OCI-LY3 (cell line): ENCODE measurements around the gene KCNMA1.

Source experiments
- H2AFZ ChIP-seq: fragments of 200-600, 300-600 bp; shearing (Covaris generic); 2 replicates; pipeline ENCODE4 v1.6.0; 2014; ENCODE audit warnings: antibody characterized with exemption, low read depth, low read length
- H3K27ac ChIP-seq: fragments of 200-600, 300-600 bp; sonication (generic); 2 replicates; pipeline ENCODE4 v1.5.1; 2014; ENCODE audit warnings: mild to moderate bottlenecking, low read length, moderate library complexity, mixed read lengths
- H3K27me3 ChIP-seq: fragments of 200-600, 300-600 bp; sonication (generic); 2 replicates; pipeline ENCODE4 v1.6.1; 2014; ENCODE audit warnings: low read depth, low read length, mixed read lengths
- H3K36me3 ChIP-seq: fragments of 200-600, 300-600 bp; sonication (generic); replicated peaks from 2 replicates; pipeline ENCODE3; 2014; ENCODE audit warnings: low read depth, low read length, mixed read lengths
- H3K4me1 ChIP-seq: fragments of 300-600, 200-600 bp; sonication (generic); 2 replicates; pipeline ENCODE4 v1.6.1; 2014; ENCODE audit warnings: low read length, mixed read lengths
- H3K4me2 ChIP-seq: fragments of 200-600, 300-600 bp; sonication (generic); 2 replicates; pipeline ENCODE4 v1.6.1; 2014; ENCODE audit warnings: low read length, mixed read lengths
- H3K4me3 ChIP-seq: fragments of 300-600, 200-600 bp; sonication (generic); 2 replicates; pipeline ENCODE4 v1.5.1; 2014; ENCODE audit warnings: antibody characterized with exemption, mild to moderate bottlenecking, low read length, moderate library complexity
- H3K79me2 ChIP-seq: fragments of 300-600, 200-600 bp; shearing (Covaris generic); 2 replicates; pipeline ENCODE4 v1.6.1; 2014; ENCODE audit warnings: mild to moderate bottlenecking, low read length, mixed read lengths
- H3K9ac ChIP-seq: fragments of 300-600, 200-600 bp; shearing (Covaris generic); 2 replicates; pipeline ENCODE4 v1.6.0; 2014; ENCODE audit warnings: mild to moderate bottlenecking, low read length, moderate library complexity
- H3K9me3 ChIP-seq: fragments of 200-600, 300-600 bp; shearing (Covaris generic); 2 replicates; pipeline ENCODE4 v1.6.1; 2014; ENCODE audit warnings: low read length, mixed read lengths; ENCODE audit not compliant: insufficient read depth
- H4K20me1 ChIP-seq: fragments of 200-600, 300-600 bp; sonication (generic); 2 replicates; pipeline ENCODE4 v1.6.1; 2016; ENCODE audit warnings: low read length, mixed read lengths; ENCODE audit not compliant: insufficient read depth
- CTCF ChIP-seq: fragments of 200-600, 300-600 bp; sonication (generic); IDR thresholded peaks from 2 replicates; pipeline ENCODE4 v1.5.1; 2014; ENCODE audit warnings: antibody characterized with exemption, low read length, low read depth
- EZH2phosphoT487 ChIP-seq: fragments of 200-600 bp; shearing (Covaris generic); IDR thresholded peaks from 2 replicates; pipeline ENCODE4 v1.6.1; 2018; ENCODE audit warnings: antibody characterized with exemption, mixed run types, low read depth

The KCNMA1 gene

GRCh38 chr10:77679217-77679616 lies 41.6 kb upstream of the KCNMA1 start:
- H3K4me1 ChIP-seq: peaks cover 96% of the 10 kb centered on the region
- peaks cover 47% of the 10 kb centered on the region for H3K36me3 ChIP-seq
- H3K4me2 ChIP-seq: peak overlapping the region; percentile 26
- peak overlapping the region; percentile 100 for H3K27ac ChIP-seq
- no peak overlapping the region for H2AFZ ChIP-seq
- peaks cover 60% of the 10 kb centered on the region for H3K79me2 ChIP-seq
- no peak overlapping the region for H3K4me3 ChIP-seq
- H3K9ac ChIP-seq: peak overlapping the region; percentile 70
- H3K27me3 ChIP-seq: no peaks in the 10 kb centered on the region
- H3K9me3 ChIP-seq: no peaks in the 10 kb centered on the region
- no peaks in the 10 kb centered on the region for H4K20me1 ChIP-seq
- TF ChIP-seq EZH2phosphoT487 (no peak), CTCF (no peak)

- Histone ChIP-seq H3K4me2 (peak overlapping the region; percentile 44), H3K4me1 (peaks cover 96% of the 10 kb centered on the region), H2AFZ (no peak overlapping the region), H3K9me3 (no peaks in the 10 kb centered on the region), H3K27me3 (no peaks in the 10 kb centered on the region), H3K4me3 (no peak overlapping the region), H3K9ac (peak overlapping the region; percentile 70), H3K36me3 (peaks cover 57% of the 10 kb centered on the region), H3K27ac (peak overlapping the region; percentile 100), H3K79me2 (peaks cover 70% of the 10 kb centered on the region), H4K20me1 (no peaks in the 10 kb centered on the region)
- no peak for TF ChIP-seq CTCF
- TF ChIP-seq EZH2phosphoT487: no peak
Measured at GRCh38 chr10:77678146-77678545, 40.5 kb upstream of the KCNMA1 start.

GRCh38 chr10:77675347-77675746 lies 37.7 kb upstream of the KCNMA1 start:
- H3K27ac ChIP-seq: peak overlapping the region; percentile 100
- no peak overlapping the region for H3K4me3 ChIP-seq
- H3K4me1 ChIP-seq: peaks cover 98% of the 10 kb centered on the region
- peaks cover 51% of the 10 kb centered on the region for H3K36me3 ChIP-seq
- H3K27me3 ChIP-seq: no peaks in the 10 kb centered on the region
- no peaks in the 10 kb centered on the region for H4K20me1 ChIP-seq
- H3K9ac ChIP-seq: peak overlapping the region; percentile 78
- TF ChIP-seq CTCF (no peak), EZH2phosphoT487 (no peak)
- H2AFZ ChIP-seq: no peak overlapping the region
- H3K4me2 ChIP-seq: peak overlapping the region; percentile 46
- no peaks in the 10 kb centered on the region for H3K9me3 ChIP-seq
- H3K79me2 ChIP-seq: peaks cover 63% of the 10 kb centered on the region

- Histone ChIP-seq H3K36me3 (peaks cover 46% of the 10 kb centered on the region), H3K4me2 (no peak overlapping the region), H3K79me2 (peaks cover 62% of the 10 kb centered on the region), H3K4me1 (peaks cover 98% of the 10 kb centered on the region), H3K27me3 (no peaks in the 10 kb centered on the region), H3K27ac (peak overlapping the region; percentile 100), H2AFZ (no peak overlapping the region), H3K4me3 (no peak overlapping the region), H3K9me3 (no peaks in the 10 kb centered on the region), H4K20me1 (no peaks in the 10 kb centered on the region), H3K9ac (peak overlapping the region; percentile 69; the same call in 1 of the 2 replicates)
- no peak for TF ChIP-seq CTCF
- no peak for TF ChIP-seq EZH2phosphoT487
Measured at GRCh38 chr10:77673515-77674140, 36.0 kb upstream of the KCNMA1 start.
